ENCODE data around the gene SH3D19.

GRCh38 chr4:151169223-151169622 lies 156.2 kb downstream of the SH3D19 start:
- TF ChIP-seq CTCF (conservative IDR thresholded peaks at IDR 0.05) (no peak), ZFX (IDR thresholded peaks at IDR 0.05) (no peak)
